ENCODE measurements around the gene CPPED1. TPM values are rescaled to one million over a fixed set of nuclear protein-coding genes. Genes with fewer than 3 reads are reported as not detected.

CPPED1 gene
- total RNA-seq, 2 experiments from 2014 or later: 12.7 to 13.5 TPM

GRCh38 chr16:12674071-12674470 is 129.6 kb downstream of the CPPED1 start:
- H3K27ac Mint-ChIP-seq: no peak overlapping the region
- no peaks in the 10 kb centered on the region for H3K27me3 Mint-ChIP-seq (ENCODE audit: low read depth)
- ATAC-seq: no peak
- H3K4me3 Mint-ChIP-seq: no peak overlapping the region
- peaks cover 18% of the 10 kb centered on the region for H3K4me1 Mint-ChIP-seq (ENCODE audit: low read depth)
- H3K9me3 Mint-ChIP-seq (ENCODE audit: insufficient read depth): peaks cover 3% of the 10 kb centered on the region
- ChIA-PET CTCF (no interaction called here), POLR2A (interaction anchor here (0.5 to 0.6 kb wide), 2 partner anchors 84 to 129 kb away, joined by 3 read pairs; partner anchors contain the start of gene CPPED1)
- H3K36me3 Mint-ChIP-seq (ENCODE audit: low read depth): peaks cover 14% of the 10 kb centered on the region
- DNase-seq: no peak

- ChIA-PET CTCF (no interaction called here), POLR2A (no interaction called here)
- Mint-ChIP-seq H3K27me3 (ENCODE audit: low read depth) (no peaks in the 10 kb centered on the region), H3K9me3 (ENCODE audit: insufficient read depth) (peaks cover 3% of the 10 kb centered on the region), H3K4me1 (ENCODE audit: low read depth) (peaks cover 18% of the 10 kb centered on the region), H3K27ac (no peak overlapping the region), H3K36me3 (ENCODE audit: low read depth) (peaks cover 18% of the 10 kb centered on the region), H3K4me3 (no peak overlapping the region)
- DNase-seq (no peak), ATAC-seq (no peak)
These were observed 130.2 kb downstream of the CPPED1 start for GRCh38 chr16:12673466-12673865.

DNA sequence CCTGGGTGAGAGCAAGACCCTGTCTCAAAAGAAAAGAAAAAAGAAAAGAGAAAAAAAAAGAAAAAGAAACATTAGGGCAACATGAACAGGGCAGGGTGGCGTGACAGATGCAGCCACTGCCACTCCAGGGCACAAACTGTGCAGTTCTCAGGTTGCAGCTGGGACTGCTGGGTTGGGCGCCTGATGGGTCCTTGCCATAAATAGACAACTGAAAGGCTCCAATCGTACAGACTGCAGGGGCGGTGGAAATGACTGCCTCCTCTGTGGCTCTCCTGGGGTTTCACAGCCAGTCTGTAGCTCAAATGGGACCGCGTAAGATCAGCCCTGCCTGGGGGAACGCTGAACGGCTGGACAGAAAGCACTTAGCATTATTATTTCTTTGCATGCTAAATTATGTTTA is 130.7 kb downstream of the CPPED1 start:
- ChIA-PET POLR2A (no interaction called here), CTCF (no interaction called here)
- no peak for ATAC-seq
- H3K27ac Mint-ChIP-seq: no peak overlapping the region
- no peak overlapping the region for H3K4me3 Mint-ChIP-seq
- peaks cover 20% of the 10 kb centered on the region for H3K36me3 Mint-ChIP-seq (ENCODE audit: low read depth)
- no peak for DNase-seq
- H3K4me1 Mint-ChIP-seq (ENCODE audit: low read depth): peaks cover 14% of the 10 kb centered on the region
- peaks cover 7% of the 10 kb centered on the region for H3K9me3 Mint-ChIP-seq (ENCODE audit: insufficient read depth)
- no peaks in the 10 kb centered on the region for H3K27me3 Mint-ChIP-seq (ENCODE audit: low read depth)

- Mint-ChIP-seq H3K27ac (no peak overlapping the region), H3K9me3 (ENCODE audit: insufficient read depth) (peaks cover 23% of the 10 kb centered on the region), H3K4me3 (no peak overlapping the region), H3K27me3 (ENCODE audit: low read depth) (no peaks in the 10 kb centered on the region), H3K36me3 (ENCODE audit: low read depth) (peaks cover 20% of the 10 kb centered on the region), H3K4me1 (ENCODE audit: low read depth) (no peaks in the 10 kb centered on the region)
- POLR2A ChIA-PET: no interaction called here
- DNase-seq (no peak), ATAC-seq (no peak)
- CTCF ChIA-PET: no interaction called here
These were observed 133.8 kb downstream of the CPPED1 start for GRCh38 chr16:12669908-12670307.

GRCh38 chr16:12667909-12668308 is 135.8 kb downstream of the CPPED1 start:
- ChIA-PET POLR2A (no interaction called here), CTCF (no interaction called here)
- Mint-ChIP-seq H3K4me1 (ENCODE audit: low read depth) (no peaks in the 10 kb centered on the region), H3K27me3 (ENCODE audit: low read depth) (no peaks in the 10 kb centered on the region), H3K36me3 (ENCODE audit: low read depth) (peaks cover 29% of the 10 kb centered on the region), H3K27ac (no peak overlapping the region), H3K9me3 (ENCODE audit: insufficient read depth) (peaks cover 26% of the 10 kb centered on the region), H3K4me3 (no peak overlapping the region)
- ATAC-seq: no peak
- no peak for DNase-seq

- Mint-ChIP-seq H3K4me1 (ENCODE audit: low read depth) (no peaks in the 10 kb centered on the region), H3K4me3 (no peak overlapping the region), H3K9me3 (ENCODE audit: insufficient read depth) (peaks cover 25% of the 10 kb centered on the region), H3K27me3 (ENCODE audit: low read depth) (no peaks in the 10 kb centered on the region), H3K27ac (no peak overlapping the region), H3K36me3 (ENCODE audit: low read depth) (peaks cover 38% of the 10 kb centered on the region)
- no peak for ATAC-seq
- CTCF ChIA-PET: no interaction called here
- DNase-seq: no peak
- POLR2A ChIA-PET: no interaction called here
These were observed 139.4 kb downstream of the CPPED1 start for GRCh38 chr16:12664164-12664733.

DNA sequence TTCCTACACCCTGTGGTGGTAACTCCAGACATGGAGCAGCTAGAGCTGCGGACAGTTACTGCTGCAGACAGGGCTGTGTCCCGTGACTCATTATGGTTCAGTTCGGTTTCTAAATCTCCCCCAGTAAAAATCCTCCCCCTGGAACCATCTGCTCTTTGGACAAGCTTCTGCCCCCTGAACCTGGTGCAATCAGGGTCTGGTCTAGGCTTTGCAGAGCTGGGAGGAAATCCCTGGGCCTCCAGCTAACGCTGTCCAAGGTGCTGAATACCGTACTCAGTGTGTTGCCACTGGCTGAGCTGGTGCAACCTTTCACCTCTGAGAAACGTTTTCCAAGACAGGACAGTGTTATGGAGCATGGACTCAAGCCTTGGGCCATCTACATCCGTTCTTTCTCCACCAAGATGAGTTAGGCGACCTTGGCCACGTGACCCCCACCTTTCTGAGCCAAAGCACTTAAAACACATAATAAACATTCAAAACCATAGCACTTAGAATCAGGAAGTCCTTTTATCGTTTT is 142.0 kb downstream of the CPPED1 start:
- Mint-ChIP-seq H3K4me1 (ENCODE audit: low read depth) (no peaks in the 10 kb centered on the region), H3K27ac (no peak overlapping the region), H3K36me3 (ENCODE audit: low read depth) (peaks cover 24% of the 10 kb centered on the region), H3K27me3 (ENCODE audit: low read depth) (no peaks in the 10 kb centered on the region), H3K9me3 (ENCODE audit: insufficient read depth) (peaks cover 10% of the 10 kb centered on the region), H3K4me3 (no peak overlapping the region)
- ATAC-seq (peak; percentile 36), DNase-seq (peak; percentile 62)
- ChIA-PET CTCF (interaction anchor here (0.6 kb wide), 1 partner anchor 135 kb away, joined by 5 read pairs; no protein-coding TSS in a partner anchor), POLR2A (interaction anchor here (0.8 kb wide), 1 partner anchor 23 kb away, joined by 3 read pairs; no protein-coding TSS in a partner anchor)

DNA sequence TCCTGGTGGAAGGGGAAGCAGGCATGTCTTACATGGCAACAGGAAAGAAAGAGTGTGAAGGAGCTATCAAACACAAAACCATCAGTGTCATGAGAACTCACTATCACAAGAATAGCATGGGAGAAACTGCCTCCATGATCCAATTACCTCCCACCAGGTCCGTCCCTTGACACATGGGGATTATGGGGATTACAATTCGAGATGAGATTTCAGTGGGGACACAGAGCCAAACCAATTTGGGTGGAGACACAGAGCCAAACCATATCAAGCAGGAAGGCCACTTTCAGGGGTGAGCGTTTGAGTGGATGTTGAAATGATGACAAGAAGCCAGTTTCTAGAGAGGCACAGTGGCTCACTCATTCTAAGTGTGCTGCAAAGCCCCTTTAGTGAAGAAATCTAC is 143.8 kb downstream of the CPPED1 start:
- no peak overlapping the region for H3K27ac Mint-ChIP-seq
- ATAC-seq: no peak
- CTCF ChIA-PET: no interaction called here
- POLR2A ChIA-PET: no interaction called here
- H3K9me3 Mint-ChIP-seq (ENCODE audit: insufficient read depth): peaks cover 7% of the 10 kb centered on the region
- DNase-seq: no peak
- peaks cover 21% of the 10 kb centered on the region for H3K36me3 Mint-ChIP-seq (ENCODE audit: low read depth)
- no peak overlapping the region for H3K4me3 Mint-ChIP-seq
- no peaks in the 10 kb centered on the region for H3K27me3 Mint-ChIP-seq (ENCODE audit: low read depth)
- no peaks in the 10 kb centered on the region for H3K4me1 Mint-ChIP-seq (ENCODE audit: low read depth)

- H3K4me1 Mint-ChIP-seq (ENCODE audit: low read depth): no peaks in the 10 kb centered on the region
- no peak overlapping the region for H3K4me3 Mint-ChIP-seq
- H3K27me3 Mint-ChIP-seq (ENCODE audit: low read depth): no peaks in the 10 kb centered on the region
- DNase-seq: no peak
- ChIA-PET POLR2A (no interaction called here), CTCF (no interaction called here)
- no peak overlapping the region for H3K27ac Mint-ChIP-seq
- no peak for ATAC-seq
- peaks cover 14% of the 10 kb centered on the region for H3K36me3 Mint-ChIP-seq (ENCODE audit: low read depth)
- H3K9me3 Mint-ChIP-seq (ENCODE audit: insufficient read depth): peaks cover 3% of the 10 kb centered on the region
These were observed 145.2 kb downstream of the CPPED1 start for GRCh38 chr16:12658506-12658905.

- ATAC-seq: no peak
- CTCF ChIA-PET: no interaction called here
- H3K27ac Mint-ChIP-seq: no peak overlapping the region
- peaks cover 2% of the 10 kb centered on the region for H3K27me3 Mint-ChIP-seq (ENCODE audit: low read depth)
- peaks cover 9% of the 10 kb centered on the region for H3K36me3 Mint-ChIP-seq (ENCODE audit: low read depth)
- H3K9me3 Mint-ChIP-seq (ENCODE audit: insufficient read depth): peaks cover 3% of the 10 kb centered on the region
- H3K4me1 Mint-ChIP-seq (ENCODE audit: low read depth): no peaks in the 10 kb centered on the region
- POLR2A ChIA-PET: no interaction called here
- DNase-seq: no peak
- H3K4me3 Mint-ChIP-seq: no peak overlapping the region
These were observed 148.2 kb downstream of the CPPED1 start for GRCh38 chr16:12655537-12655936.

- no peak overlapping the region for H3K27ac Mint-ChIP-seq
- peaks cover 2% of the 10 kb centered on the region for H3K27me3 Mint-ChIP-seq (ENCODE audit: low read depth)
- POLR2A ChIA-PET: no interaction called here
- no peaks in the 10 kb centered on the region for H3K4me1 Mint-ChIP-seq (ENCODE audit: low read depth)
- no peak overlapping the region for H3K4me3 Mint-ChIP-seq
- CTCF ChIA-PET: no interaction called here
- DNase-seq (no peak), ATAC-seq (no peak)
- peaks cover 3% of the 10 kb centered on the region for H3K9me3 Mint-ChIP-seq (ENCODE audit: insufficient read depth)
- H3K36me3 Mint-ChIP-seq (ENCODE audit: low read depth): peaks cover 3% of the 10 kb centered on the region
These were observed 149.8 kb downstream of the CPPED1 start for GRCh38 chr16:12653820-12654392.

DNA sequence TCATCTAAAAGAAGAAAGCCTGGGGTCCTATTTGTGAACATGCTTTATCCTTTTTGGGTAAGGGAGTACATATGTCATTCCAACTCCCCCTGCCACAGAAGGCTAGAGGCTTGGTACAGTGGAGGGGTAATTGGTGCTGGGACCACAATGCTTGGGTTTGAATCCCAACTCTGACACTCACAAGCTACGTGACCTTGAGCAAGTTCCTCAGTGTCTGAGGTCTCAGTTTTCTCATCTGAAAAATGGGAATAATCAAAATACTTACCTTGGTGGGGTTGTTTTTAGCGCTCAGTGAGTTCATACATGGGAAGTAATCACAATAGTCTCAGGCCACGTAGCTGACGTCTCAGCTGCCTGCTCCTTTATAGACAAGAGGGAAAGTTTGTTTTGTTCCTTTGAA is 150.8 kb downstream of the CPPED1 start:
- CTCF ChIA-PET: no interaction called here
- ATAC-seq: no peak
- POLR2A ChIA-PET: no interaction called here
- no peak overlapping the region for H3K4me3 Mint-ChIP-seq
- H3K27me3 Mint-ChIP-seq (ENCODE audit: low read depth): peaks cover 2% of the 10 kb centered on the region
- DNase-seq: no peak
- H3K36me3 Mint-ChIP-seq (ENCODE audit: low read depth): peaks cover 2% of the 10 kb centered on the region
- H3K9me3 Mint-ChIP-seq (ENCODE audit: insufficient read depth): peaks cover 3% of the 10 kb centered on the region
- no peaks in the 10 kb centered on the region for H3K4me1 Mint-ChIP-seq (ENCODE audit: low read depth)
- H3K27ac Mint-ChIP-seq: no peak overlapping the region
